ENCODE measurements around the gene MRPS9. TPM values are rescaled to one million over a fixed set of nuclear protein-coding genes. Genes with fewer than 3 reads are reported as not detected.

The MRPS9 gene
- total RNA-seq, 1 experiment from 2014 or later, result 55.4 TPM

DNA sequence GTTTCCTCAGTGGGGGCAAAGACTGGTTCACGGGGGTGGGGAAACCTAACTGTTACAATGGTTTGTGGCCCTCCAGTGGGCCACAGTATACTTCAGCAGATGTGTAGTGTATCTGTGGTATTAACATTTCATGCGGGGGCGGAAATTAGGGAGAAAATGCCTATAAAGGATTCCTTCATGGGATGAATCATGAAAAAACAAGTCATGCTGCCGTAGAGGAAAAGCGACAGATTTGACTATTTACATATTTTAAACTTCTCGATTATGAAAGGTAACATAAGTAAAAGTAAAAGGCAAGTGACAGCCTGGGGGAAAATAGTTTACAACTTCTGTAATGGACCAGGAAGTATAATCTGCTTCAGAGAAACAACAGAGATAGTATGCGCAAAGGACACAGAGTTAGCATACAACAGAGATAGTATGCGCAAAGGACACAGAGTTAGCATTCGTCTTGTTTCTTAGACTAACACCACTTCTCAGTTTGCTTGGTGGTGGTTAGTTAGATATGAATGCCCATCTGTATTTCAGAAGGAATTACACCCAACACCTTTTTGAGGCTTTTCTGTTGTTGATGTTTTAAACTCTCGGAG, 41.1 kb downstream of the MRPS9 start:
- H3K27ac ChIP-seq (ENCODE audit: low read depth, low read length, poor library complexity, severe bottlenecking), result peak overlapping the region; percentile 6
- BruUV-seq (replicated peaks), result no TSS peak

DNA sequence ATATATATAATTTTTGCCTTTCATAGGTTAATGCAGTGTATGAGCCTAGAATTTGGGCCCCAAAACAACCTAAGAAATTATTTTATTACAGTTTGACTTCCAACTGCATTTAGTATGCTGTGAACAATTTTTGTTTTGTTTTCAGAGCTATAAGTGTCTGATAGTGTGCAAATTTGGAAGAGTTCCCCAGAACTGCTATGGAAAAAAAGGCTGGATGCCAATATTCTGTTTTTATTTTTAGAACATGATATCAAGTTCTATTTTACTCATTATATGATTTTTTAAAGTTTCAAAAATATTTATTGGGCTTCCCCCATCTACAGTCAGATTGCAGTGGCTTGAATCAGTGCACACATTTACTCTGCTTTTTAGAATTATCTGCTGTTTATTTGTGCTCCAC, 42.6 kb downstream of the MRPS9 start:
- H3K27ac ChIP-seq (ENCODE audit: low read depth, low read length, poor library complexity, severe bottlenecking), result peak overlapping the region; percentile 43
- POLR2A ChIA-PET (ENCODE audit: low non-redundant PET), result interaction anchor here (0.7 kb wide), 1 partner anchor 42 kb away, joined by 5 read pairs; the partner anchor contains the start of gene MRPS9
- BruUV-seq (replicated peaks), result no TSS peak
- H3K27me3 ChIP-seq (replicated peaks; ENCODE audit: insufficient read depth, low read depth, low read length, poor library complexity), result no peaks in the 10 kb centered on the region
- TF ChIP-seq, protein P1, sequence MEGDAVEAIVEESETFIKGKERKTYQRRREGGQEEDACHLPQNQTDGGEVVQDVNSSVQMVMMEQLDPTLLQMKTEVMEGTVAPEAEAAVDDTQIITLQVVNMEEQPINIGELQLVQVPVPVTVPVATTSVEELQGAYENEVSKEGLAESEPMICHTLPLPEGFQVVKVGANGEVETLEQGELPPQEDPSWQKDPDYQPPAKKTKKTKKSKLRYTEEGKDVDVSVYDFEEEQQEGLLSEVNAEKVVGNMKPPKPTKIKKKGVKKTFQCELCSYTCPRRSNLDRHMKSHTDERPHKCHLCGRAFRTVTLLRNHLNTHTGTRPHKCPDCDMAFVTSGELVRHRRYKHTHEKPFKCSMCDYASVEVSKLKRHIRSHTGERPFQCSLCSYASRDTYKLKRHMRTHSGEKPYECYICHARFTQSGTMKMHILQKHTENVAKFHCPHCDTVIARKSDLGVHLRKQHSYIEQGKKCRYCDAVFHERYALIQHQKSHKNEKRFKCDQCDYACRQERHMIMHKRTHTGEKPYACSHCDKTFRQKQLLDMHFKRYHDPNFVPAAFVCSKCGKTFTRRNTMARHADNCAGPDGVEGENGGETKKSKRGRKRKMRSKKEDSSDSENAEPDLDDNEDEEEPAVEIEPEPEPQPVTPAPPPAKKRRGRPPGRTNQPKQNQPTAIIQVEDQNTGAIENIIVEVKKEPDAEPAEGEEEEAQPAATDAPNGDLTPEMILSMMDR (conservative IDR thresholded peaks at IDR 0.05; ENCODE audit: low read depth, low read length), result no peak
- TF ChIP-seq EZH2 (IDR thresholded peaks at IDR 0.05; ENCODE audit: borderline replicate concordance, low read depth, low read length, poor library complexity, severe bottlenecking), result no peak
- H3K4me3 ChIP-seq (ENCODE audit: low read depth, low read length, poor library complexity, severe bottlenecking), result no peak overlapping the region
- CTCF ChIA-PET, result no interaction called here
- intact Hi-C loops (cut with micrococcal nuclease; ENCODE audit: unreplicated experiment), result loop anchor here (10.0 kb wide), 1 partner anchor 226 kb away; the partner anchor contains the start of gene POU3F3
- H3K9me3 ChIP-seq (ENCODE audit: low read depth, low read length, poor library complexity, severe bottlenecking), result no peaks in the 10 kb centered on the region
- no peaks in the 10 kb centered on the region for H3K36me3 ChIP-seq (ENCODE audit: insufficient read depth, low read length, poor library complexity, severe bottlenecking)
- H3K4me1 ChIP-seq (ENCODE audit: insufficient read depth, low read length, poor library complexity, severe bottlenecking), result peaks cover 42% of the 10 kb centered on the region
- no peak for DNase-seq (ENCODE audit: low spot score)

More for the DNA sequence above, 41.1 kb downstream of the MRPS9 start:
- Histone ChIP-seq H3K4me3 (ENCODE audit: low read depth, low read length, poor library complexity, severe bottlenecking) (no peak overlapping the region), H3K36me3 (ENCODE audit: insufficient read depth, low read length, poor library complexity, severe bottlenecking) (no peaks in the 10 kb centered on the region), H3K4me1 (ENCODE audit: insufficient read depth, low read length, poor library complexity, severe bottlenecking) (peaks cover 36% of the 10 kb centered on the region), H3K9me3 (ENCODE audit: low read depth, low read length, poor library complexity, severe bottlenecking) (no peaks in the 10 kb centered on the region), H3K27me3 (replicated peaks; ENCODE audit: insufficient read depth, low read depth, low read length, poor library complexity) (no peaks in the 10 kb centered on the region)
- DNase-seq (ENCODE audit: low spot score), result peak; percentile 65
- ChIA-PET CTCF (no interaction called here), POLR2A (ENCODE audit: low non-redundant PET) (no interaction called here)
- intact Hi-C loops (cut with micrococcal nuclease; ENCODE audit: unreplicated experiment), result no loop called here
- TF ChIP-seq, protein P1 (conservative IDR thresholded peaks at IDR 0.05; ENCODE audit: low read depth, low read length), result no peak
- TF ChIP-seq EZH2 (IDR thresholded peaks at IDR 0.05; ENCODE audit: borderline replicate concordance, low read depth, low read length, poor library complexity, severe bottlenecking), result no peak

DNA sequence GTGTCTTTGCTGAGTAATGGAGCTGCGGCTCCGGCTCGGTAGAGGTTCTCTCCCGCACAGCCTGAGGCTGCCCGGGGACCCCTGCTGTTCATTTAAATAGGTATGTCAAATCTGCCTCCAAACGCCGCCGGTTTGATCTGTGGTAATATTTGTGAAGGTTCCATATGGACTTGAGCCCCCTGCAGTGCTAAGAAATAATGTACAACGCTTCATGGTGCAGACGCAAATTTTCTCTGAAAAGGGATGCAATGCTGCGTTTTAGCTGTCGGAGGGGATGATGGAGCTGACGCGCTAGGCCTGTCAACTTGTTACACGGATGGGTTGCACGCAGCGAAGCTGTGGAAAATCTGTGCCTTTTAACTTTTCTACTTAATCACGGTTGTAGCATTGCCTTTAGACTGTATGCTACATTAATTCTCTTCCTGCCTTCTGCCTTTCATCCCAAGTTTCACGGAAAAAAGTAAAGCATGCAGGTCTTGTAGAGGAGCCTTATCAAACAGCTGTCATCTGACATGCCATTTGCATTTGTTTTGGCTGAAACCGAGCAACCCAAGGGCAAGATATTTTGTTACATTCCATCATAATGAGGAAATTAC, 43.2 kb downstream of the MRPS9 start:
- intact Hi-C loops (cut with micrococcal nuclease; ENCODE audit: unreplicated experiment), result loop anchor here (10.0 kb wide), 1 partner anchor 226 kb away; the partner anchor contains the start of gene POU3F3
- BruUV-seq (replicated peaks), result no TSS peak
- Histone ChIP-seq H3K4me3 (ENCODE audit: low read depth, low read length, poor library complexity, severe bottlenecking) (peak overlapping the region; percentile 3), H3K4me1 (ENCODE audit: insufficient read depth, low read length, poor library complexity, severe bottlenecking) (peaks cover 48% of the 10 kb centered on the region), H3K27ac (ENCODE audit: low read depth, low read length, poor library complexity, severe bottlenecking) (peak overlapping the region; percentile 43), H3K36me3 (ENCODE audit: insufficient read depth, low read length, poor library complexity, severe bottlenecking) (no peaks in the 10 kb centered on the region), H3K27me3 (replicated peaks; ENCODE audit: insufficient read depth, low read depth, low read length, poor library complexity) (no peaks in the 10 kb centered on the region), H3K9me3 (ENCODE audit: low read depth, low read length, poor library complexity, severe bottlenecking) (no peaks in the 10 kb centered on the region)
- ChIA-PET CTCF (no interaction called here), POLR2A (ENCODE audit: low non-redundant PET) (interaction anchor here (0.7 kb wide), 1 partner anchor 43 kb away, joined by 5 read pairs; the partner anchor contains the start of gene MRPS9)
- no peak for TF ChIP-seq EZH2 (IDR thresholded peaks at IDR 0.05; ENCODE audit: borderline replicate concordance, low read depth, low read length, poor library complexity, severe bottlenecking)
- TF ChIP-seq, protein P1 (conservative IDR thresholded peaks at IDR 0.05; ENCODE audit: low read depth, low read length), result no peak
- peak; percentile 80 for DNase-seq (ENCODE audit: low spot score)

Measured in A673 (cell line).